Measurements from ENCODE around the gene HGFAC. TPM values are rescaled to one million over a fixed set of nuclear protein-coding genes. Genes with fewer than 3 reads are reported as not detected.

The HGFAC gene
- total and polyA plus RNA-seq, 2 of the 13 experiments (the other 11 are each of a cell fraction or from before 2014, with no cell fraction given), result 8.5 to 63.6 TPM

GRCh38 chr4:3407930-3408792, 33.6 kb upstream of the HGFAC start (continued):
- TF ChIP-seq HIC2 (CRISPR knock-in tag; IDR thresholded peaks at IDR 0.05; ENCODE audit: low read depth), result peak; percentile 25; the same call in 1 of the 2 replicates
- TF ChIP-seq NR0B2 (CRISPR knock-in tag; IDR thresholded peaks at IDR 0.05), result peak; percentile 66
- no peak for TF ChIP-seq ZNF124 (CRISPR knock-in tag; IDR thresholded peaks at IDR 0.05)
- peak; percentile 41 to 75 for TF ChIP-seq MAFK (conservative IDR thresholded peaks at IDR 0.05 in 1 of 2, IDR thresholded peaks at IDR 0.05 in 1 of 2; ENCODE audit: low read length in 2 of 2)
- TF ChIP-seq ZNF501 (CRISPR knock-in tag; IDR thresholded peaks at IDR 0.05), result peak; percentile 71
- peak; percentile 54; the same call in 1 of the 2 replicates for TF ChIP-seq TFDP1 (CRISPR knock-in tag; IDR thresholded peaks at IDR 0.05; ENCODE audit: borderline replicate concordance)
- TF ChIP-seq RAD21 (CRISPR knock-in tag; IDR thresholded peaks at IDR 0.05), result no peak
- peak; percentile 45; the same call in 1 of the 2 replicates for TF ChIP-seq TGIF2 (CRISPR knock-in tag; IDR thresholded peaks at IDR 0.05)
- no peak for TF ChIP-seq ARNT (IDR thresholded peaks at IDR 0.05)
- peak; percentile 96 for TF ChIP-seq RXRA (CRISPR knock-in tag; IDR thresholded peaks at IDR 0.05)
- TF ChIP-seq DRAP1 (CRISPR knock-in tag; IDR thresholded peaks at IDR 0.05), result peak; percentile 42
- no peak for TF ChIP-seq AGO1 (IDR thresholded peaks at IDR 0.05; ENCODE audit: low read depth, low read length, poor library complexity, severe bottlenecking)
- TF ChIP-seq CHD2 (IDR thresholded peaks at IDR 0.05; ENCODE audit: low read depth, low read length), result no peak
- TF ChIP-seq ZBTB8A (CRISPR knock-in tag; IDR thresholded peaks at IDR 0.05; ENCODE audit: borderline replicate concordance, low read depth), result no peak
- TF ChIP-seq DDIT3 (CRISPR knock-in tag; IDR thresholded peaks at IDR 0.05), result no peak
- no peak for TF ChIP-seq NFIB (CRISPR knock-in tag; IDR thresholded peaks at IDR 0.05; ENCODE audit: borderline replicate concordance)
- no peak; the same call in 1 of the 2 replicates for TF ChIP-seq ZBTB37 (CRISPR knock-in tag; IDR thresholded peaks at IDR 0.05)
- no peak for TF ChIP-seq ZNF597 (CRISPR knock-in tag; IDR thresholded peaks at IDR 0.05)
- no peak for TF ChIP-seq SATB2 (CRISPR knock-in tag; IDR thresholded peaks at IDR 0.05)
- no peak for TF ChIP-seq ZNF446 (CRISPR knock-in tag; IDR thresholded peaks at IDR 0.05)
- peak; percentile 64 for TF ChIP-seq MXD4 (CRISPR knock-in tag; IDR thresholded peaks at IDR 0.05)

Measured in HepG2 (cell line).